Adipocyte (in vitro differentiated cells): ENCODE measurements around the gene SLC25A52.
"Not testable (repeated sequence)": the region's sequence is repeated elsewhere in the genome, so short reads cannot be mapped to it uniquely, and the experiment has no call there.

Source experiments
- DNase-seq: peaks from one replicate; pipeline ENCODE4 v3.0.0-alpha.2; 2015; ENCODE audit warnings: low read depth
- H3K27me3 ChIP-seq: replicated peaks from 2 replicates; pipeline ENCODE4 v1.7.0; 2013; ENCODE audit warnings: mild to moderate bottlenecking, low read length, moderate library complexity; ENCODE audit not compliant: control insufficient read depth, insufficient read depth
- H3K36me3 ChIP-seq: 2 replicates; pipeline ENCODE4 v1.7.0; 2013; ENCODE audit warnings: low read length, mild to moderate bottlenecking, moderate library complexity; ENCODE audit not compliant: control insufficient read depth, insufficient read depth, severe bottlenecking
- H3K4me1 ChIP-seq: 2 replicates; pipeline ENCODE4 v1.7.0; 2013; ENCODE audit warnings: mild to moderate bottlenecking, low read length, moderate library complexity; ENCODE audit not compliant: control insufficient read depth, insufficient read depth
- H3K4me3 ChIP-seq: 2 replicates; pipeline ENCODE4 v1.7.0; 2013; ENCODE audit warnings: mild to moderate bottlenecking, low read length, moderate library complexity
- H3K9ac ChIP-seq: 2 replicates; pipeline ENCODE4 v1.7.0; 2013; ENCODE audit warnings: mild to moderate bottlenecking, low read length, moderate library complexity
- H3K9me3 ChIP-seq: 2 replicates; pipeline ENCODE4 v1.7.0; 2013; ENCODE audit warnings: mild to moderate bottlenecking, low read length, moderate library complexity; ENCODE audit not compliant: control insufficient read depth

Gene SLC25A52

DNA sequence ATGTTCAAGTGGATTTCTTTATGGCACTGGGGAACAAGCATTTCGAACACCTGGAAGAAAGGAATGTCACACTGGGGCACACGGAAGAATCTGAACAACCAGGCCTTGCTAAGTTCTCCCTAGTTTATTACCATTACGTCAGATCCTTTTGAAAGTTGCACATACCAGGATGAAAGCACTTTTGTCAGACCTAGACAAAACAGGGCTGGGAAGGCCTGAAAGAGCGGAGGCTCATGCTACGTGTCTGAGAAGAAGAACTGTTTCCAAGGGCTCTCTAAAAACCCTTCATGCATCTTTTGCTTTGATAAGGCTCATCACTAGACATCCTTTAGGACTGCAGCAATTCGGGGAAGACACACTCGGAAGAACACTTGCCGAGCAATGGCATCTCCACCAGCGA is 15.4 kb upstream of the SLC25A52 start:
- no peak for DNase-seq
- H3K9ac ChIP-seq = no peak overlapping the region
- H3K36me3 ChIP-seq = no peaks in the 10 kb centered on the region

DNA sequence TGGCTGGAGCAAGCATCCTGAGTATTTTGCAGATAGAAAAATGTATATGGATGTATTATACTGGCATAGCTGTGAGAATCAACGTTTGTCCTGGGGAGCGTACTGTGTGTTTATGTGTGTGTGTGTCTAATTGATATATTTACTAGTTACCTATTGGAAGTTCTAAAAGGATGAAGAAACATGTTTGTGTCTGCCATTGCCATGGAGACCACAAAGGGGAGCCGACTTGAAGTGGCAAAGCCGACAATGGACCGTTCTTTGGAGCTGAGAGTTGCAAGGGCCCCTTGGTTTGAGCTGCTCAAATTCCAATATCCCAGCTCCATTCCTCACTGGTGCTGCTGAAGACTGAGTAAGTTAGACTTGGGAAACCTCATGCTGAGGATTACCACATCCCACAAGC is 14.3 kb upstream of the SLC25A52 start:
- no peak for DNase-seq

More for the DNA sequence above, 15.4 kb upstream of the SLC25A52 start:
- Histone ChIP-seq H3K27me3 (no peaks in the 10 kb centered on the region), H3K4me1 (no peaks in the 10 kb centered on the region), H3K4me3 (no peak overlapping the region), H3K9me3 (peaks cover 25% of the 10 kb centered on the region)

DNA sequence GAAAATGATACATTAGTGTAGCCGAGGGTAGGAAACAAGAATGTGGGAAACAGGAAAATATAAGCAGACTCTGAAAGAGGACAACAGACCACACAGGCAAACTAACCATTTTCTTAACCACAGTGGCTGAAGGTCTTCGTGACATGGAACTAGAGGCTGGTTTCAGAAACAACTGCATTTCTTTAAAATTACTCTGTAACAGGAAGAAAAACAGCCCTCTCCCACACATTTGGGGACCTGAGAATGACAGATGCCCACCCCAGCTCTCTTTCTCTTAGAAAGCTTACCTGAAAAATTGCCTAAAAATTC is 13.8 kb upstream of the SLC25A52 start:
- H3K9ac ChIP-seq = no peak overlapping the region
- H3K9me3 ChIP-seq = peaks cover 18% of the 10 kb centered on the region
- H3K4me3 ChIP-seq = no peak overlapping the region
- no peaks in the 10 kb centered on the region for H3K36me3 ChIP-seq
- H3K27me3 ChIP-seq = no peaks in the 10 kb centered on the region
- no peaks in the 10 kb centered on the region for H3K4me1 ChIP-seq
- DNase-seq = no peak

More for the DNA sequence above, 14.3 kb upstream of the SLC25A52 start:
- Histone ChIP-seq H3K9ac (no peak overlapping the region), H3K27me3 (no peaks in the 10 kb centered on the region), H3K4me3 (no peak overlapping the region), H3K9me3 (peaks cover 23% of the 10 kb centered on the region), H3K36me3 (no peaks in the 10 kb centered on the region), H3K4me1 (no peaks in the 10 kb centered on the region)

DNA sequence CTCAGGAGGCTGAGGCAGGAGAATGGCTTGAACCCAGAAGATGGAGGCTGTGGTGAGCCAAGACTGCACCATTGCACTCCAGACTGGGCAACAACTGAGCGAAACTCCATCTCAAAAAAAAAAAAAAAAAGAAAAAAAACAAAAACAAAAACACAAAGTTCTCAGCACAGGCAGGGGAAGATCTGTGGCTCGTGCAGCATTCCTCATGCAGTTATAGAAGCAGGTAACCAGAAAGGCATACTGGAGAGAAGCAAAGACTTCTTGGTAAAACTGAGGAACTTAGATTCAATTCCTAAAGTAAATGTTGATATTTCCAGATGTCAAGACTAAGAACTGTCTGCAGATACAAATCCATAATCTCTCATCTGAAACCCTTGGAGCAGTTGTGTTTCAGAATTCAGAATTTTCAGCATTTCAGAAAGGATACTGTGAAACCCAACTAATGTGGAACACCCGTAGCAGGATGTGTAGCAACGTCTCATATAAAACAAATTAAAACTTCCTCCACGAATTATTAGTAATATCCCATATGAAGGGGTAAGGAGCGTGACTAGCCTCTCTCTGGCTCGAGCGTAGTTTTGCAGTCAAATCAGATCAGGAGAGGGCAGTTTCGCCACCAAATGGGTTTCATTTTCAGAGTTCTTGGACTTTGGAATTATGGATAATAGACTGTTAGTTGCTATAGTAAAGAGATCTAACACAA is 13.2 kb upstream of the SLC25A52 start:
- Histone ChIP-seq H3K9ac (no peak overlapping the region), H3K4me1 (no peaks in the 10 kb centered on the region), H3K9me3 (peaks cover 13% of the 10 kb centered on the region), H3K4me3 (no peak overlapping the region), H3K36me3 (no peaks in the 10 kb centered on the region), H3K27me3 (no peaks in the 10 kb centered on the region)
- DNase-seq = no peak

DNA sequence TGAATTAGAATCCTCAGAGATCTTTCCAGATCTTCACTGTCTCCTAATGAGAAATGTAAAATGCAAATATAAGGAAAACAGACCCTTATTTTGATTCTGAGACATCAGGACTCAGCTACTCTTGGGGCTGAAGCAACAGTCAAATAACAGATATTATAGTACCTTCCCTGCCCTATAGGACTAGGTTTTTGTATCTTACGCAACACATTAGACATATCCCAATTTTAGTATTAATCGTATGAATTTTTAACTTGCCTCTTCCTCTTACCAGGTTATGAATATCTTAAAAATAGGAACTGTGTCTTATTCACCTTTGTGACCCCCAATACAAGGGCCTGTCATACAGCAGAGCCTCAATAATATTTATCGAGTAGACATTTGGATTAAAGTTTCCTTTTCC is 12.0 kb upstream of the SLC25A52 start:
- H3K9me3 ChIP-seq = peaks cover under 1% of the 10 kb centered on the region
- no peak overlapping the region for H3K4me3 ChIP-seq
- peaks cover 5% of the 10 kb centered on the region for H3K27me3 ChIP-seq
- H3K9ac ChIP-seq = no peak overlapping the region
- no peak for DNase-seq
- H3K36me3 ChIP-seq = no peaks in the 10 kb centered on the region
- no peaks in the 10 kb centered on the region for H3K4me1 ChIP-seq

DNA sequence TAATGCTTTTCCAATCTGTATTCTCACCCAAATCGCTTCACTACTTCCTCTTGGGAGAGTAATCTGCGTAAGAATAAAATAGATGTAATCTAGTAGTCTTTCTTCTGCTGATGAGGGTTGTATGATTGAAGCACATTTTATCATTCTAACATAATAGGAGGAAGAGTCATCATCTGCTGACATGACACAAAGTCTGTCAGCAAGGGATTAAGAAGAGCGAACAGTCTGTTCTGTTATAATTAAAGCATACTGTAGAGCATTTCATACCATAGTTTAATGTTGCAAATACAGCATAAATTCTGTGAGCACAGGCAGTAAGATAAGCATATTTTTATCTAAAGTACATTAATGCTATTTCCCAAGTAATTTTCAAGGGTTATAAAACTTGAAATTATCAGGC is 10.4 kb downstream of the SLC25A52 start:
- H3K9ac ChIP-seq = no peak overlapping the region
- H3K4me1 ChIP-seq = no peaks in the 10 kb centered on the region
- no peak overlapping the region for H3K4me3 ChIP-seq
- peaks cover 16% of the 10 kb centered on the region for H3K27me3 ChIP-seq
- no peaks in the 10 kb centered on the region for H3K9me3 ChIP-seq
- no peak for DNase-seq
- H3K36me3 ChIP-seq = no peaks in the 10 kb centered on the region

DNA sequence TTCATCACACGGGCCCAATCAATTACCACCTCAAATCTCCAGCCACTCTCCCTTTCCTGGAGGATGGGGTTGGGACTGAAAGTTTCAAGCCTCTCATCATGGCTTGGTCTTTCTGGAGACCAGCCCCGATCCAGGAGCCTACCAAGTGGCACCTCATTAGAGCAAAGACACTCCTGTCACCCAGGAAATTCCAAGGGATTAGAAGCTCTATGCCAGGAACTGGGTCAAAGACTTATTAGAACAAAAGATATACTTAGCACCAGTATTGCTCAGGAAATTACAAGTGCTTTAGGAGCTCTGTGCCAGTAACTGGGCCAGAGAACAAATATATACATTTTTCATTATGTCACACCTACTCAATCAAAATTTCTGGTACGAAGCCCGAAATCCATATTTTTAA is 14.3 kb downstream of the SLC25A52 start:
- Histone ChIP-seq H3K36me3 (no peaks in the 10 kb centered on the region), H3K9me3 (no peaks in the 10 kb centered on the region), H3K9ac (no peak overlapping the region), H3K4me1 (no peaks in the 10 kb centered on the region), H3K4me3 (no peak overlapping the region), H3K27me3 (peaks cover 17% of the 10 kb centered on the region)
- no peak for DNase-seq

DNA sequence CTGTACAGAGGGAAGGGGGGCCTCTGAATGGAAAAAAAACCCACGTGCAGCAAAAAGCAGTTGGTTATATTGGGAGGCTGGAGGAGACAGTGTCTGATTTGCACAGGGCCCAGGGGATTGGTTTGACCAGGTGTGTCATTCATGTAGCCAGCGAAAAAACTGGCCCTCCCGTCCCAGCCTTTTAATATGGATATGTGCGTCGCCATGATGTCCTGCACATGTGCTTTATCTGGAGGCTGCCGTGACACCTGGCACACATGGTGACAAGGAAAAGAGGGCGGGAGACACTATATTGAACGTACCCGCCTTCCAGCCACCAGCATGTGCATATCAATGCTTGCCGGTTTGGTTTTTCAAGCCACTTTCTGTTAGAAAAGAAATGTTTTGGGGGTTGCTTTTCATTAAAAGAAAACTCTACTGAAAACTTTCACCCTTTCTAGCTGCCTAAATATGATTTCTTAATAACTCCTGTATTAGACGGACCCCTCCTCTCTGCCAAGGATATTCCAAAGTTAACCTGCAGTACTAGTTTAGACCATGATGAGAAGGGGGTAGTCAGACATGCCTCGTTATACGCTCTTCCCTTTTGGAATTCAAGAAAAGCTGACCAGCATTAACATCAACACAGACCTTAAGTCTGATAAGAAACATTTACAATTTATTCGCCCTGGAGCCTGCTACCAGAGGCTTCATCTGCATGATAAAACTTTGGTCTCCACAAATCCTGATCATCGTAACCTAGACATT is 16.2 kb downstream of the SLC25A52 start:
- Histone ChIP-seq H3K4me1 (no peaks in the 10 kb centered on the region), H3K9ac (no peak overlapping the region), H3K9me3 (no peaks in the 10 kb centered on the region), H3K27me3 (peaks cover 14% of the 10 kb centered on the region), H3K36me3 (no peaks in the 10 kb centered on the region), H3K4me3 (no peak overlapping the region)
- DNase-seq = no peak

DNA sequence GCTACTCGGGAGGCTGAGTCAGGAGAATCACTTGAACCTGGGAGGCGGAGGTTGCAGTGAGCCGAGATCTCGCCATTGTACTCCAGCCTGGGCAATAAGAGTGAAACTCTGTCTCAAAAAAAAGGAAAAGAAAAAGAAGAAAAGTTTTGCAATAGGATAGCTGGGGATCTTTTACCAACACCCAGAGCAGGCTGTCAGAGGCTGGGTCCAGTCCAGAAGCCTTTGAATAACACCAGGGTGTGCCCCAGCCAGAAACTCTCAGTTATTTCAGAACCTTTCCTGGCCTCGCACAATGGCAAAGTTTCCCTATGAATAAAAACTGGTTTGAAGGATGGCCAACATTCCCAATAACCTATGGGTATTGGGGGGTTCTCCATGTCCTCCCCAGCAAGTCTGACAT is 17.1 kb downstream of the SLC25A52 start:
- H3K36me3 ChIP-seq, H3K9me3 ChIP-seq, H3K4me3 ChIP-seq, H3K4me1 ChIP-seq, H3K9ac ChIP-seq: not testable (repeated sequence)
- DNase-seq = peak; percentile 10
- peaks cover 14% of the 10 kb centered on the region for H3K27me3 ChIP-seq

DNA sequence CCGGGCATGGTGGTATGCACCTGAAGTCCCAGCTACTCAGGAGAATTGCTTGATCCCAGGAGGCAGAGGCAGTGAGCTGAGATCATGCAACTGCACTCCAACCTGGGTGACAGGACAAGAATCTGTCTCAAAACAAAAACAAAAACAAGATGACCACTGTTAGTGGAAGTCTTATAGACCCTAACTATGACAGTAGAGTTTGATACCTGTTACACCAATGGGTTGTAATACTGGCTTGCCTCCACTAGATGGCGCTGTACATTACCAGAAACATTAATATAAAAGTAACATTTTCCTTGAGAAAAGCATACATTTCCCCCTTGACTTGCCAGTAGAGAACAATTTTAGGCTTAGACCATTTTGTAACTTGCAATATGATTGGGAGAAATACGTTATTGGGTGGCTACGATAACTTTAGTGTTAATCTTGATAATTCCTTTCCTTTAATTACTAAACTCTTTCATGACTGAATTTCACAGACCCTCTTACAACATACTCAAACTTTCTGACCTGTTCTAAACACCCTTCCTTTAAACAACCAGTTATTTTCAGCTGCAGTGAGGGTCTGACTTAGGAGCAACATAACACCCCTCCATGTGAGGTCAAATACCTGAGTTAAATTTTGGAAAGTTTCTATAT is 19.5 kb downstream of the SLC25A52 start:
- H3K9me3 ChIP-seq = no peaks in the 10 kb centered on the region
- no peak overlapping the region for H3K4me3 ChIP-seq
- H3K9ac ChIP-seq = no peak overlapping the region
- no peaks in the 10 kb centered on the region for H3K36me3 ChIP-seq
- no peaks in the 10 kb centered on the region for H3K4me1 ChIP-seq
- peaks cover 9% of the 10 kb centered on the region for H3K27me3 ChIP-seq
- DNase-seq = peak; percentile 72

DNA sequence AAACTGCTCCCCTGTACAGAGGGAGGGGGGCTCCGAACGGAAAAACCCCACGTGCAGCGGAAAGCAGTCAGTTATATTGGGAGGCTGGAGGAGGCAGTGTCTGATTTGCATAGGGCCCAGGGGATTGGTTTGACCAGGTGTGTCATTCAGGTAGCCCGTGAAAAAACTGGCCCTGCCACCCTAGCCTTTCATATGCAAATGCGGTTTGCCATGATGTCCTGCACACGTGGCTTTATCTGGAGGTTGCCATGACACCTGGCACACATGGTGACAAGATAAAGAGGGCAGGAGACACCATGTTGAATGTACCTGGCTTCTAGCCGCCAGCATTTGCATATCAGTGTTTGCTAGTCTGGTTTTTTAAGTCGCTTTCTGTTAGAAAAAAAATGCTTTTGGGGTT is 20.5 kb downstream of the SLC25A52 start:
- H3K27me3 ChIP-seq = peaks cover 1% of the 10 kb centered on the region
- H3K9me3 ChIP-seq = no peaks in the 10 kb centered on the region
- H3K36me3 ChIP-seq = no peaks in the 10 kb centered on the region
- DNase-seq = no peak
- no peaks in the 10 kb centered on the region for H3K4me1 ChIP-seq
- no peak overlapping the region for H3K4me3 ChIP-seq
- H3K9ac ChIP-seq = no peak overlapping the region
